ENCODE measurements around the gene CCM2.

The CCM2 gene

GRCh38 chr7:45066409-45066808, 66.4 kb downstream of the CCM2 start:
- no peak for DNase-seq (ENCODE audit: low spot score)
- POLR2A ChIA-PET (ENCODE audit: low non-redundant PET): no interaction called here
- H3K27ac ChIP-seq: no peak overlapping the region
- CTCF ChIA-PET: no interaction called here
- TF ChIP-seq CTCF (conservative IDR thresholded peaks at IDR 0.05; ENCODE audit: low read depth): no peak

GRCh38 chr7:45067582-45067981, 67.6 kb downstream of the CCM2 start:
- ChIA-PET POLR2A (ENCODE audit: low non-redundant PET) (no interaction called here), CTCF (no interaction called here)
- no peak for TF ChIP-seq CTCF (conservative IDR thresholded peaks at IDR 0.05; ENCODE audit: low read depth)
- no peak for DNase-seq (ENCODE audit: low spot score)
- peak overlapping the region; percentile 50 for H3K27ac ChIP-seq

GRCh38 chr7:45068236-45069023, 68.4 kb downstream of the CCM2 start:
- POLR2A ChIA-PET (ENCODE audit: low non-redundant PET): no interaction called here
- CTCF ChIA-PET: interaction anchor here (0.6 to 0.7 kb wide), 2 partner anchors 94 to 1318 kb away, joined by 3 read pairs; no protein-coding TSS in a partner anchor
- DNase-seq (ENCODE audit: low spot score): no peak
- TF ChIP-seq CTCF (conservative IDR thresholded peaks at IDR 0.05; ENCODE audit: low read depth): no peak
- peak overlapping the region; percentile 50 for H3K27ac ChIP-seq

- CTCF ChIA-PET: interaction anchor here (0.8 kb wide), 1 partner anchor 66 kb away, joined by 4 read pairs; no protein-coding TSS in a partner anchor
- TF ChIP-seq CTCF (conservative IDR thresholded peaks at IDR 0.05; ENCODE audit: low read depth): no peak
These were observed 69.6 kb downstream of the CCM2 start for GRCh38 chr7:45069444-45070253.

GRCh38 chr7:45070254-45070642, 70.2 kb downstream of the CCM2 start:
- ChIA-PET CTCF (interaction anchor here (0.8 kb wide), 1 partner anchor 66 kb away, joined by 4 read pairs; no protein-coding TSS in a partner anchor), POLR2A (ENCODE audit: low non-redundant PET) (interaction anchor here (0.7 kb wide), 1 partner anchor 55 kb away, joined by 4 read pairs; no protein-coding TSS in a partner anchor)
- DNase-seq (ENCODE audit: low spot score): no peak
- no peak for TF ChIP-seq CTCF (conservative IDR thresholded peaks at IDR 0.05; ENCODE audit: low read depth)
- H3K27ac ChIP-seq: peak overlapping the region; percentile 16

More at GRCh38 chr7:45069444-45070253, 69.6 kb downstream of the CCM2 start:
- no peak for DNase-seq (ENCODE audit: low spot score)
- peak overlapping the region; percentile 16 for H3K27ac ChIP-seq
- POLR2A ChIA-PET (ENCODE audit: low non-redundant PET): interaction anchor here (0.7 kb wide), 1 partner anchor 54 kb away, joined by 4 read pairs; no protein-coding TSS in a partner anchor

- DNase-seq (ENCODE audit: low spot score): no peak
- no peak overlapping the region for H3K27ac ChIP-seq
- ChIA-PET POLR2A (ENCODE audit: low non-redundant PET) (no interaction called here), CTCF (no interaction called here)
- TF ChIP-seq CTCF (conservative IDR thresholded peaks at IDR 0.05; ENCODE audit: low read depth): no peak
These were observed 71.5 kb downstream of the CCM2 start for GRCh38 chr7:45071528-45071927.
